GM23248 (cell line): ENCODE results near the gene HOXA6. TPM values are rescaled to one million over a fixed set of nuclear protein-coding genes. Genes with fewer than 3 reads are reported as not detected.

ENCODE experiments used
- DNase-seq: peaks from one replicate; pipeline ENCODE4 v3.0.0-alpha.2; 2015
- H2AFZ ChIP-seq: fragments of 200-600 bp; sonication (generic); 2 replicates; pipeline ENCODE4 v1.6.1; 2016; ENCODE audit warnings: antibody characterized with exemption
- H3F3A ChIP-seq: fragments of 200-600 bp; sonication (generic); 2 replicates; pipeline ENCODE4 v1.6.1; 2016; ENCODE audit warnings: mild to moderate bottlenecking, antibody characterized with exemption, mixed run types; ENCODE audit not compliant: insufficient read depth
- H3K27ac ChIP-seq: fragments of 200-600 bp; sonication (generic); 2 replicates; pipeline ENCODE4 v1.5.1; 2016; ENCODE audit warnings: mild to moderate bottlenecking
- H3K27me3 ChIP-seq: fragments of 200-600 bp; sonication (generic); replicated peaks from 2 replicates; pipeline ENCODE4 v1.6.1; 2016; ENCODE audit warnings: mild to moderate bottlenecking; ENCODE audit not compliant: insufficient read depth
- H3K36me3 ChIP-seq: fragments of 200-600 bp; sonication (generic); 2 replicates; pipeline ENCODE4 v1.6.1; 2016; ENCODE audit warnings: low read depth, mild to moderate bottlenecking
- H3K4me1 ChIP-seq: fragments of 200-600 bp; sonication (generic); 2 replicates; pipeline ENCODE4 v1.6.1; 2016; ENCODE audit warnings: mild to moderate bottlenecking; ENCODE audit not compliant: insufficient read depth
- H3K4me2 ChIP-seq: fragments of 200-600 bp; sonication (generic); one replicate; pipeline ENCODE4 v1.6.1; 2016; ENCODE audit warnings: mild to moderate bottlenecking; ENCODE audit not compliant: unreplicated experiment
- H3K4me3 ChIP-seq: fragments of 200-600 bp; sonication (generic); 2 replicates; pipeline ENCODE4 v1.5.1; 2016; ENCODE audit warnings: mild to moderate bottlenecking
- H3K79me2 ChIP-seq: fragments of 200-600 bp; sonication (generic); 2 replicates; pipeline ENCODE4 v1.6.1; 2016; ENCODE audit warnings: mild to moderate bottlenecking; ENCODE audit not compliant: insufficient read depth
- H3K9ac ChIP-seq: fragments of 200-600 bp; sonication (generic); 2 replicates; pipeline ENCODE4 v1.6.1; 2016; ENCODE audit warnings: mild to moderate bottlenecking
- H3K9me2 ChIP-seq: fragments of 200-600 bp; sonication (generic); 2 replicates; pipeline ENCODE4 v1.6.1; 2016; ENCODE audit warnings: mixed run types, mild to moderate bottlenecking, moderate library complexity; ENCODE audit not compliant: insufficient read depth
- H3K9me3 ChIP-seq: fragments of 200-600 bp; sonication (generic); one replicate; pipeline ENCODE4 v1.6.1; 2017; ENCODE audit warnings: low read depth
- H4K20me1 ChIP-seq: fragments of 200-600 bp; sonication (generic); 2 replicates; pipeline ENCODE4 v1.6.0; 2016; ENCODE audit not compliant: insufficient read depth
- EZH2 ChIP-seq: fragments of 200-600 bp; sonication (generic); IDR thresholded peaks from 2 replicates; pipeline ENCODE4 v1.6.1; 2018; ENCODE audit warnings: antibody characterized with exemption, mild to moderate bottlenecking; ENCODE audit not compliant: insufficient read depth, poor library complexity, severe bottlenecking
- EZH2phosphoT487 ChIP-seq: fragments of 200-600 bp; sonication (generic); IDR thresholded peaks from 2 replicates; pipeline ENCODE4 v1.6.1; 2018; ENCODE audit warnings: antibody characterized with exemption, moderate library complexity, mild to moderate bottlenecking, low read depth; ENCODE audit not compliant: insufficient read depth
- WGBS, 2 experiments: methylation state at CpG; one replicate each; pipeline ENCODE4 v1.1.6; 2015 to 2017; ENCODE audit warnings: low lambda C conversion rate in 2 of 2, low coverage in 1 of 2; ENCODE audit errors: missing lambda C conversion rate in 2 of 2; 5-methylcytosine and 5-hydroxymethylcytosine counted together
- in situ Hi-C: fragments of 300-500 bp; cut with MboI; formaldehyde crosslinking; loops from 2 replicates; pipeline ENCODE4 v1.15.0; 2020
- polyA plus RNA-seq: library from polyadenylated mRNA; unstranded; fragments of >200 nt; fragmentation: Nextera tagmentation; extraction: Ambion mirVana; gene quantifications from 2 replicates; pipeline ENCODE4 v1.2.1, GENCODE V29; 2016
- total RNA-seq: library from RNA; depleted of rRNA; stranded (reverse); fragments of >200 nt; shearing (Covaris generic); gene quantifications from 2 replicates; pipeline ENCODE4 v1.2.3, GENCODE V29; 2014

Gene HOXA6
- total and polyA plus RNA-seq, 2 experiments from 2014 or later, result 3.2 to 3.5 TPM

GRCh38 chr7:27149842-27150567 is 2.4 kb upstream of the HOXA6 start:
- peaks cover 98% of the 10 kb centered on the region for H3K79me2 ChIP-seq
- peak overlapping the region; percentile 87 for H3K9ac ChIP-seq
- DNase-seq, result no peak
- peak overlapping the region; percentile 89 for H3K4me3 ChIP-seq
- H3K4me1 ChIP-seq, result peaks cover 32% of the 10 kb centered on the region
- peaks cover 29% of the 10 kb centered on the region for H3F3A ChIP-seq
- in situ Hi-C loops, result loop anchor here (10.0 kb wide), 3 partner anchors 295 to 1285 kb away; no protein-coding TSS in a partner anchor
- H2AFZ ChIP-seq, result peak overlapping the region; percentile 88
- H3K4me2 ChIP-seq, result peak overlapping the region; percentile 98
- TF ChIP-seq EZH2phosphoT487, result no peak
- no peak for TF ChIP-seq EZH2
- H3K9me2 ChIP-seq, result no peaks in the 10 kb centered on the region
- H4K20me1 ChIP-seq, result no peaks in the 10 kb centered on the region
- no peaks in the 10 kb centered on the region for H3K36me3 ChIP-seq
- no peaks in the 10 kb centered on the region for H3K27me3 ChIP-seq
- 42 to 43% methylated on average over 13 of the region's 13 CpGs for WGBS, 2 experiments
- H3K27ac ChIP-seq, result peak overlapping the region; percentile 86
- H3K9me3 ChIP-seq, result no peaks in the 10 kb centered on the region

- no peaks in the 10 kb centered on the region for H3K9me2 ChIP-seq
- H3K4me3 ChIP-seq, result peak overlapping the region; percentile 89
- peak overlapping the region; percentile 91 for H2AFZ ChIP-seq
- H3K79me2 ChIP-seq, result peaks cover 95% of the 10 kb centered on the region
- DNase-seq, result peak; percentile 75
- 0 out of 2 replicates have a peak, but pooled peaks cover 6% of the 10 kb centered on the region for H3K36me3 ChIP-seq
- no peaks in the 10 kb centered on the region for H3K27me3 ChIP-seq
- TF ChIP-seq EZH2phosphoT487 (0 out of 2 replicates have a peak, but pooled peaks have one; percentile 5), EZH2 (no peak)
- WGBS, 2 experiments, result 10 to 11% methylated on average over 30 of the region's 30 CpGs
- peak overlapping the region; percentile 86 for H3K27ac ChIP-seq
- in situ Hi-C loops, result no loop called here
- peaks cover 29% of the 10 kb centered on the region for H3F3A ChIP-seq
- H3K4me2 ChIP-seq, result peak overlapping the region; percentile 98
- H4K20me1 ChIP-seq, result no peaks in the 10 kb centered on the region
- peaks cover 32% of the 10 kb centered on the region for H3K4me1 ChIP-seq
- no peaks in the 10 kb centered on the region for H3K9me3 ChIP-seq
- peak overlapping the region; percentile 87 for H3K9ac ChIP-seq
Observed at GRCh38 chr7:27148756-27149641, 1.4 kb upstream of the HOXA6 start.

DNA sequence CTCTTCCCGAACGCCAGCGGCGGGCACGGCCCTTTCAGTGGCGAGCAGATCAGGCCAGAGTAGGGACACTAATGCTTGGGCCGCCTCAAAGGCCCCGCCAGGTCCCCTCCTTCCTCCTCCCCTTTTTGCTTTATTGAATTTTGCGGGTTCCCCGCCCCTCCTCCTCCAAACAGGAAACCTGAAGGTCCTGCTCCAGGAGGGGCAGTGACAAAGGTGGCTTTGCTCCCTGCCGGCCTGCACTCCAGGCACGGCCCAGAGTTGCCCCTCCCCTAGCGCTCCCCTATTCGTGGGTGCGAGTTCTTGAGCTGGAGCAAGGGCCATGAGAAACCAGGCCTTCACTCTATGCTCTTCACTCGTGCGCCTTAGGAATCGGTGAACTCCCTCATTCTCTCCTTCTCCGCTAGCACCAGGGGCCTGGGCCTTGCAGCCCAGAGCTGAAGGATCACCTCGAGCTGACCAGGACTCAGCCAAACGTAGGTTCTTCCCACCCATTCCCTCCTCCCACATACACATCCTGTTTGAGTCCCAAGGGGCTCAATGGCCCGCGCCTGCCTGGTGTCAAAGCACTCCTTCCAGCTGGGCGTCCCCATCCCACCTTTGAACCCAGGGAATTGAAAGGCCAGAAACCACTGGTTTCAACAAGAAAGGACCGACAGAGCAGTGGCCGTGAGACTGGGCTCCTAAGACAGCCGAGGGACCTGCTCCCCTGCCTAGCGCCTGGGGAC is 619 bp upstream of the HOXA6 start:
- peaks cover 31% of the 10 kb centered on the region for H3K4me1 ChIP-seq
- peak overlapping the region; percentile 98 for H3K4me2 ChIP-seq
- peak overlapping the region; percentile 91 for H2AFZ ChIP-seq
- no peaks in the 10 kb centered on the region for H4K20me1 ChIP-seq
- no peak for TF ChIP-seq EZH2phosphoT487
- no peak for TF ChIP-seq EZH2
- WGBS, 2 experiments, result 9 to 14% methylated on average over 20 to 28 of the region's 28 CpGs
- peaks cover 95% of the 10 kb centered on the region for H3K79me2 ChIP-seq
- H3K9me2 ChIP-seq, result no peaks in the 10 kb centered on the region
- H3K36me3 ChIP-seq, result 0 out of 2 replicates have a peak, but pooled peaks cover 7% of the 10 kb centered on the region
- peak overlapping the region; percentile 87 for H3K9ac ChIP-seq
- in situ Hi-C loops, result no loop called here
- H3K4me3 ChIP-seq, result peak overlapping the region; percentile 89
- H3K27me3 ChIP-seq, result no peaks in the 10 kb centered on the region
- DNase-seq, result peak; percentile 65
- H3K9me3 ChIP-seq, result no peaks in the 10 kb centered on the region
- peak overlapping the region; percentile 86 for H3K27ac ChIP-seq
- H3F3A ChIP-seq, result peaks cover 24% of the 10 kb centered on the region
